Measurements from ENCODE around the gene EIF4E3. TPM values are rescaled to one million over a fixed set of nuclear protein-coding genes. Genes with fewer than 3 reads are reported as not detected.

The EIF4E3 gene
- total and polyA plus RNA-seq, 10 of the 15 experiments (the other 5 are each of a cell fraction or from before 2014, with no cell fraction given) = 0.05 to 0.38 (median 0.16) TPM; not detected in 1

- in situ Hi-C loops (cut with MboI) (loop anchor here (10.0 kb wide), 1 partner anchor 1103 kb away; no protein-coding TSS in a partner anchor), intact Hi-C loops (cut with micrococcal nuclease; ENCODE audit: unreplicated experiment) (no loop called here)
- H3K4me3 ChIP-seq = no peak overlapping the region
- no peak for TF ChIP-seq ZNF217 (IDR thresholded peaks at IDR 0.05)
- no peak for TF ChIP-seq MTA2 (IDR thresholded peaks at IDR 0.05; ENCODE audit: low read depth)
- no peak for TF ChIP-seq ETV6 (conservative IDR thresholded peaks at IDR 0.05 in 1 of 2, IDR thresholded peaks at IDR 0.05 in 1 of 2; ENCODE audit: borderline replicate concordance in 1 of 2, low read depth in 1 of 2)
- TF ChIP-seq E2F8 (IDR thresholded peaks at IDR 0.05; ENCODE audit: low read depth, partially characterized antibody) = no peak
- TF ChIP-seq RAD21 (IDR thresholded peaks at IDR 0.05; ENCODE audit: insufficient read depth, low read depth, low read length) = no peak
- TF ChIP-seq ATF2 (IDR thresholded peaks at IDR 0.05; ENCODE audit: low read length) = no peak
- no peak for TF ChIP-seq HCFC1 (IDR thresholded peaks at IDR 0.05; ENCODE audit: low read length)
- no peak for TF ChIP-seq CHD2 (IDR thresholded peaks at IDR 0.05; ENCODE audit: borderline replicate concordance, low read depth, low read length)
- no peak for TF ChIP-seq ATF7 (IDR thresholded peaks at IDR 0.05; ENCODE audit: low read depth)
- no peak for TF ChIP-seq SUZ12 (IDR thresholded peaks at IDR 0.05; ENCODE audit: unreplicated experiment)
- no peak for TF ChIP-seq STAT1 (conservative IDR thresholded peaks at IDR 0.05)
- no peak for TF ChIP-seq KDM1A (IDR thresholded peaks at IDR 0.05; ENCODE audit: borderline replicate concordance)
- no peak overlapping the region for H3K4me2 ChIP-seq (ENCODE audit: control insufficient read depth, insufficient read depth)
- H3K9ac ChIP-seq (ENCODE audit: control insufficient read depth, insufficient read depth, low read length) = no peak overlapping the region
- no peaks in the 10 kb centered on the region for H4K20me1 ChIP-seq (ENCODE audit: control insufficient read depth, insufficient read depth)
- no peaks in the 10 kb centered on the region for H3K4me1 ChIP-seq (ENCODE audit: control insufficient read depth, insufficient read depth, low read length)
- DNase-seq (ENCODE audit: low read depth, low spot score) (no peak), ATAC-seq (no peak), FAIRE-seq (no peak)
- ChIA-PET POLR2A (no interaction called here), CTCF (no interaction called here), SMC1A (ENCODE audit: uncharacterized antibody, unreplicated experiment) (no interaction called here), RAD21 (ENCODE audit: unreplicated experiment) (no interaction called here)
- H2AFZ ChIP-seq (ENCODE audit: control insufficient read depth, low read depth, low read length) = no peak overlapping the region
- H3K79me2 ChIP-seq (ENCODE audit: control insufficient read depth, insufficient read depth, low read length) = no peaks in the 10 kb centered on the region
- H3K27ac ChIP-seq (ENCODE audit: control insufficient read depth, insufficient read depth) = no peak overlapping the region
- no peaks in the 10 kb centered on the region for H3K9me3 ChIP-seq (replicated peaks; ENCODE audit: control insufficient read depth, insufficient read depth, low read length)
- no peaks in the 10 kb centered on the region for H3K36me3 ChIP-seq (ENCODE audit: control insufficient read depth in 2 of 2, insufficient read depth in 2 of 2, low read length in 1 of 2)
- BruUV-seq (replicated peaks) = no TSS peak
- peaks cover 0 to 2% of the 10 kb centered on the region in 2 experiments; a peak in 3 of 4 replicates for H3K27me3 ChIP-seq (replicated peaks in 1 of 2; ENCODE audit: control insufficient read depth in 2 of 2, insufficient read depth in 2 of 2, low read length in 1 of 2)
- WGBS (ENCODE audit: insufficient coverage, insufficient replicate concordance, low lambda C conversion rate, missing lambda C conversion rate) = 40% methylated on average over 12 of the region's 12 CpGs
Observed at GRCh38 chr3:71657831-71658530, 67.2 kb downstream of the EIF4E3 start.

Data from GM12878 (cell line).